ENCODE data around the gene TFF3.

TFF3 gene

DNA sequence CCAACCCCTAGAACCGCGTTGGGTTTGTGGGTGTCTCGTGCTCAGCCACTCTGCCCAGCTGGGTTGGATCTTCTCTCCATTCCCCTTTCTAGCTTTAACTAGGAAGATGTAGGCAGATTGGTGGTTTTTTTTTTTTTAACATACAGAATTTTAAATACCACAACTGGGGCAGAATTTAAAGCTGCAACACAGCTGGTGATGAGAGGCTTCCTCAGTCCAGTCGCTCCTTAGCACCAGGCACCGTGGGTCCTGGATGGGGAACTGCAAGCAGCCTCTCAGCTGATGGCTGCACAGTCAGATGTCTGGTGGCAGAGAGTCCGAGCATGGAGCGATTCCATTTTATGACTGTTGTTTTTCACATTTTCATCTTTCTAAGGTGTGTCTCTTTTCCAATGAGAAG is 18.7 kb downstream of the TFF3 start:
- Histone ChIP-seq H3K9me3 (replicated peaks; ENCODE audit: insufficient read depth, low read length) (no peaks in the 10 kb centered on the region), H2AFZ (ENCODE audit: low read length) (no peak overlapping the region), H3K36me3 (replicated peaks; ENCODE audit: insufficient read depth, low read length) (no peaks in the 10 kb centered on the region), H3K4me2 (ENCODE audit: low read depth, low read length) (no peak overlapping the region), H3K4me1 (ENCODE audit: low read length) (no peaks in the 10 kb centered on the region), H3K27ac (ENCODE audit: low read length) (no peak overlapping the region), H3K4me3 (ENCODE audit: low read length) (no peak overlapping the region), H3K9me2 (replicated peaks; ENCODE audit: insufficient read depth, low read length) (no peaks in the 10 kb centered on the region), H3K9ac (ENCODE audit: low read length) (no peak overlapping the region), H4K20me1 (ENCODE audit: insufficient read depth, low read length) (no peaks in the 10 kb centered on the region), H3F3A (ENCODE audit: insufficient read depth, low read length) (no peaks in the 10 kb centered on the region; the same call in 1 of the 2 replicates), H3K79me2 (ENCODE audit: low read length) (no peaks in the 10 kb centered on the region), H3K27me3 (replicated peaks; ENCODE audit: insufficient read depth, low read length) (peaks cover 66% of the 10 kb centered on the region)
- no peak for DNase-seq
- no peak for TF ChIP-seq EZH2 (optimal IDR thresholded peaks at IDR 0.05; ENCODE audit: low read depth, low read length)
- TF ChIP-seq, protein P1, sequence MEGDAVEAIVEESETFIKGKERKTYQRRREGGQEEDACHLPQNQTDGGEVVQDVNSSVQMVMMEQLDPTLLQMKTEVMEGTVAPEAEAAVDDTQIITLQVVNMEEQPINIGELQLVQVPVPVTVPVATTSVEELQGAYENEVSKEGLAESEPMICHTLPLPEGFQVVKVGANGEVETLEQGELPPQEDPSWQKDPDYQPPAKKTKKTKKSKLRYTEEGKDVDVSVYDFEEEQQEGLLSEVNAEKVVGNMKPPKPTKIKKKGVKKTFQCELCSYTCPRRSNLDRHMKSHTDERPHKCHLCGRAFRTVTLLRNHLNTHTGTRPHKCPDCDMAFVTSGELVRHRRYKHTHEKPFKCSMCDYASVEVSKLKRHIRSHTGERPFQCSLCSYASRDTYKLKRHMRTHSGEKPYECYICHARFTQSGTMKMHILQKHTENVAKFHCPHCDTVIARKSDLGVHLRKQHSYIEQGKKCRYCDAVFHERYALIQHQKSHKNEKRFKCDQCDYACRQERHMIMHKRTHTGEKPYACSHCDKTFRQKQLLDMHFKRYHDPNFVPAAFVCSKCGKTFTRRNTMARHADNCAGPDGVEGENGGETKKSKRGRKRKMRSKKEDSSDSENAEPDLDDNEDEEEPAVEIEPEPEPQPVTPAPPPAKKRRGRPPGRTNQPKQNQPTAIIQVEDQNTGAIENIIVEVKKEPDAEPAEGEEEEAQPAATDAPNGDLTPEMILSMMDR (IDR thresholded peaks at IDR 0.05; ENCODE audit: low read length), result no peak
- no peak for TF ChIP-seq EZH2phosphoT487 (IDR thresholded peaks at IDR 0.05; ENCODE audit: low read length)

GRCh38 chr21:42295845-42296244 is 19.4 kb downstream of the TFF3 start:
- Histone ChIP-seq H3K36me3 (replicated peaks; ENCODE audit: insufficient read depth, low read length) (no peaks in the 10 kb centered on the region), H3K4me1 (ENCODE audit: low read length) (no peaks in the 10 kb centered on the region), H3K9me3 (replicated peaks; ENCODE audit: insufficient read depth, low read length) (no peaks in the 10 kb centered on the region), H4K20me1 (ENCODE audit: insufficient read depth, low read length) (no peaks in the 10 kb centered on the region), H3F3A (ENCODE audit: insufficient read depth, low read length) (no peaks in the 10 kb centered on the region; the same call in 1 of the 2 replicates), H3K9me2 (replicated peaks; ENCODE audit: insufficient read depth, low read length) (no peaks in the 10 kb centered on the region), H3K4me3 (ENCODE audit: low read length) (no peak overlapping the region), H3K27ac (ENCODE audit: low read length) (no peak overlapping the region), H3K27me3 (replicated peaks; ENCODE audit: insufficient read depth, low read length) (peaks cover 59% of the 10 kb centered on the region), H3K79me2 (ENCODE audit: low read length) (no peaks in the 10 kb centered on the region), H3K9ac (ENCODE audit: low read length) (no peak overlapping the region), H2AFZ (ENCODE audit: low read length) (no peak overlapping the region), H3K4me2 (ENCODE audit: low read depth, low read length) (no peak overlapping the region)
- TF ChIP-seq EZH2 (optimal IDR thresholded peaks at IDR 0.05; ENCODE audit: low read depth, low read length) (no peak), EZH2phosphoT487 (IDR thresholded peaks at IDR 0.05; ENCODE audit: low read length) (no peak)
- TF ChIP-seq, protein P1 (IDR thresholded peaks at IDR 0.05; ENCODE audit: low read length), result no peak
- no peak for DNase-seq

DNA sequence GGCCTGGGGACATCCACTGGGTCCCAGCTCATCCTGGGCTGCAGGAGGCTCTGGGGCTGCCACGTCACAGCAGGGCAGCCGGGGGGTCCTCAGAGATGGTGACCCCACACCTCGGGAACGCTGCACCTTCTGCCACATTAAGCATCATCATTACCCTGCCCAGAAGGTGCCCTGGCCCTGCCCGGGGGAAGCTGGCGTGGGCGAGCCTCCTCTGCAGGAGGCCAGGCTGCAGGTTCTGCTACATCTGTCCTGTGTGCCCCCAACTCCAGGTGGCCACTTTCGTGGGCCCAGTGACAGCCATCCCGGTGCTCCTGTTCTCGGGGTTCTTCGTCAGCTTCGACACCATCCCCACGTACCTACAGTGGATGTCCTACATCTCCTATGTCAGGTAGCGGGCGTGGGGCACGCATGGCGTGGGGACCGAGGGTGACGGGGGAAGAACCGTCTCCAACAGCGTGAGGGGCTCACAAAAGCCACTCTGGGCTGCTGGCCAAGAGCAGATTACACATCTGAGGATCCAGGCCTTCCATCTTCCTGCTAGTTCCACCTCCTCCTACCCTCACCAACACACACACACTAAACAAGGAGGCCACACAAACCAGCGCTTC is 20.8 kb downstream of the TFF3 start:
- H4K20me1 ChIP-seq (ENCODE audit: insufficient read depth, low read length), result no peaks in the 10 kb centered on the region
- TF ChIP-seq, protein P1 (IDR thresholded peaks at IDR 0.05; ENCODE audit: low read length), result no peak
- TF ChIP-seq EZH2phosphoT487 (IDR thresholded peaks at IDR 0.05; ENCODE audit: low read length) (no peak), EZH2 (optimal IDR thresholded peaks at IDR 0.05; ENCODE audit: low read depth, low read length) (no peak)

More for the DNA sequence above, 20.8 kb downstream of the TFF3 start:
- no peaks in the 10 kb centered on the region for H3K79me2 ChIP-seq (ENCODE audit: low read length)
- no peaks in the 10 kb centered on the region for H3K9me2 ChIP-seq (replicated peaks; ENCODE audit: insufficient read depth, low read length)
- H3K27ac ChIP-seq (ENCODE audit: low read length), result no peak overlapping the region
- DNase-seq, result no peak
- peaks cover 58% of the 10 kb centered on the region for H3K27me3 ChIP-seq (replicated peaks; ENCODE audit: insufficient read depth, low read length)
- H3K36me3 ChIP-seq (replicated peaks; ENCODE audit: insufficient read depth, low read length), result no peaks in the 10 kb centered on the region
- no peak overlapping the region for H3K9ac ChIP-seq (ENCODE audit: low read length)
- H3K4me2 ChIP-seq (ENCODE audit: low read depth, low read length), result no peak overlapping the region
- H2AFZ ChIP-seq (ENCODE audit: low read length), result no peak overlapping the region
- H3F3A ChIP-seq (ENCODE audit: insufficient read depth, low read length), result no peaks in the 10 kb centered on the region
- H3K4me3 ChIP-seq (ENCODE audit: low read length), result no peak overlapping the region
- H3K9me3 ChIP-seq (replicated peaks; ENCODE audit: insufficient read depth, low read length), result no peaks in the 10 kb centered on the region
- no peaks in the 10 kb centered on the region for H3K4me1 ChIP-seq (ENCODE audit: low read length)

All from MM.1S (cell line).